OCI-M1 (cell line): ENCODE data around the gene CIAO3.

Experiments used
- DNase-seq: peaks from one replicate; lab custom pipeline; 2025; lab: John Stamatoyannopoulos, UW

CIAO3 gene

GRCh38 chr16:775236-775796 lies 34.5 kb upstream of the CIAO3 start:
- DNase-seq, result no peak

- no peak for DNase-seq
These were observed 33.5 kb upstream of the CIAO3 start for GRCh38 chr16:774086-775001.

- DNase-seq, result no peak
These were observed 32.2 kb upstream of the CIAO3 start for GRCh38 chr16:772959-773358.

GRCh38 chr16:770411-770810 lies 29.6 kb upstream of the CIAO3 start:
- no peak for DNase-seq

- DNase-seq, result no peak
These were observed 29.1 kb upstream of the CIAO3 start for GRCh38 chr16:769934-770333.

GRCh38 chr16:769184-769784 lies 28.5 kb upstream of the CIAO3 start:
- DNase-seq, result no peak

- no peak for DNase-seq
These were observed 27.6 kb upstream of the CIAO3 start for GRCh38 chr16:768428-768827.

GRCh38 chr16:767743-768235 lies 27.0 kb upstream of the CIAO3 start:
- DNase-seq, result no peak

- DNase-seq, result no peak
These were observed 26.2 kb upstream of the CIAO3 start for GRCh38 chr16:766820-767640.

- DNase-seq, result no peak
These were observed 25.4 kb upstream of the CIAO3 start for GRCh38 chr16:766008-766819.

- no peak for DNase-seq
These were observed 24.7 kb upstream of the CIAO3 start for GRCh38 chr16:765488-765865.

- DNase-seq, result no peak
These were observed 24.2 kb upstream of the CIAO3 start for GRCh38 chr16:764848-765487.

GRCh38 chr16:764184-764750 lies 23.5 kb upstream of the CIAO3 start:
- DNase-seq, result no peak

GRCh38 chr16:763369-764183 lies 22.8 kb upstream of the CIAO3 start:
- DNase-seq, result no peak

- no peak for DNase-seq
These were observed 21.9 kb upstream of the CIAO3 start for GRCh38 chr16:762595-763268.

GRCh38 chr16:761625-762513 lies 21.1 kb upstream of the CIAO3 start:
- no peak for DNase-seq

- DNase-seq, result no peak
These were observed 19.9 kb upstream of the CIAO3 start, which contains the start of gene MSLN for GRCh38 chr16:760545-761343. Gene MSLN, plus strand, starts transcription at chr16:760734. Its CDS starts 1,947 bp downstream, at chr16:762681.
